GM10266 (cell line): ENCODE measurements around the gene LY9.
A peak's percentile ranks its signal among the peaks of the same experiment; 100 is the strongest.

Experiments
- DNase-seq: peaks from one replicate; pipeline ENCODE4 v3.0.0; 2012; ENCODE audit errors: extremely low spot score
- TF ChIP-seq, protein P1 (sequence below): IDR thresholded peaks from 2 replicates; pipeline ENCODE4 v1.5.1; 2012; ENCODE audit warnings: mild to moderate bottlenecking, low read depth; ENCODE audit not compliant: control insufficient read depth, insufficient read depth; ENCODE audit errors: missing control alignments

The LY9 gene

DNA sequence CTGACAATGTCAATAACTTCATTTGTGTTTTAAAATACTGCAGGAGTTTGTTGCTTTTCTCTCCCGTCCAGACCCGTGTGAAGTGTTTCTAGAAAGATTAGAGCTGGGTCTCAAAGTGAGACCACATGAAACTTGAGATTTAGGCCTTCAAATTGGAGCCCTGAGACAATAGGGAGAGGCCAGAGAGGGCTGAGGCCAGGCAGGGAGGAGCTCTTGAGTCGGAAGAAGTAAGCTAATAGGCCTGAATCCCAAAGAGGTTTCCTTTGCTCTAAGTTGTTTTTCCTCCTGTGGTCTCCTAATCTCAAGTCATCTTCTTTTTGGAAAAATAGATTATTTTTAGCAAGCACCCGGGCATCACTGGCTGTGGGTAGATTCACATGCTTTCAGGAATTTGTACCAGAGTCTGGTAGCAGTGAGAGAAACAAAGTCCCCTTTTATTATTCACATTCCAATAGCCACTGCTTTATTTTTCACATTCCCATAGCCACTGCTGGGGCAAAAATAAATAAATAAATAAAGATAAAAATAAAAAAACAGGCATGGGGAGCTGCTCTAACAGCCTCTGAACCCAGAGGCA lies 41.1 kb downstream of the LY9 start:
- TF ChIP-seq, protein P1, sequence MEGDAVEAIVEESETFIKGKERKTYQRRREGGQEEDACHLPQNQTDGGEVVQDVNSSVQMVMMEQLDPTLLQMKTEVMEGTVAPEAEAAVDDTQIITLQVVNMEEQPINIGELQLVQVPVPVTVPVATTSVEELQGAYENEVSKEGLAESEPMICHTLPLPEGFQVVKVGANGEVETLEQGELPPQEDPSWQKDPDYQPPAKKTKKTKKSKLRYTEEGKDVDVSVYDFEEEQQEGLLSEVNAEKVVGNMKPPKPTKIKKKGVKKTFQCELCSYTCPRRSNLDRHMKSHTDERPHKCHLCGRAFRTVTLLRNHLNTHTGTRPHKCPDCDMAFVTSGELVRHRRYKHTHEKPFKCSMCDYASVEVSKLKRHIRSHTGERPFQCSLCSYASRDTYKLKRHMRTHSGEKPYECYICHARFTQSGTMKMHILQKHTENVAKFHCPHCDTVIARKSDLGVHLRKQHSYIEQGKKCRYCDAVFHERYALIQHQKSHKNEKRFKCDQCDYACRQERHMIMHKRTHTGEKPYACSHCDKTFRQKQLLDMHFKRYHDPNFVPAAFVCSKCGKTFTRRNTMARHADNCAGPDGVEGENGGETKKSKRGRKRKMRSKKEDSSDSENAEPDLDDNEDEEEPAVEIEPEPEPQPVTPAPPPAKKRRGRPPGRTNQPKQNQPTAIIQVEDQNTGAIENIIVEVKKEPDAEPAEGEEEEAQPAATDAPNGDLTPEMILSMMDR: no peak
- no peak for DNase-seq

- TF ChIP-seq, protein P1: peak; percentile 48
- peak; percentile 68 for DNase-seq
These were observed 41.7 kb downstream of the LY9 start for GRCh38 chr1:160837558-160838205.

- no peak for DNase-seq
- TF ChIP-seq, protein P1: no peak
These were observed 42.9 kb downstream of the LY9 start for GRCh38 chr1:160838888-160839287.

GRCh38 chr1:160839746-160840145 lies 43.8 kb downstream of the LY9 start:
- no peak for DNase-seq
- TF ChIP-seq, protein P1: no peak

DNA sequence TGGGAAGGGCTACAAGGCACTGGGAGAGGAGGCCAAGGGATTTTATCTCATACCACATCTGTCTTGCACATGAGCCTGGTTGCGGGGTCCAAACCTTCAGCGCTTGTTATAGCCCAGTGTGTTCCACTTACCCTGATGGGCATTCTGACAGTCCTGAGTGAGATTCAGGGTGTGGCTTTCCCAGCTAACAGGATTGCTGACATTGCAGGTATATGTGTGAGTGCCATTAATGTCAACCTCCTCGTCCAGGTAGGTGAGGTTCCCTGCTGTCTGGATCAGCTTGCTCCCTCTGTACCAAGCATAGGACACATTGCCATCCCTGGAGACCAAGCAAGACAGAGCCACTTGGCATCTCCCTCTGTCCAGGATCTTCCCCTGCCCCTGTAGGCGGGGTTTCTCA lies 45.1 kb downstream of the LY9 start:
- TF ChIP-seq, protein P1: no peak
- DNase-seq: no peak

- TF ChIP-seq, protein P1: no peak
- no peak for DNase-seq
These were observed 48.7 kb downstream of the LY9 start for GRCh38 chr1:160844447-160845232.

GRCh38 chr1:160846281-160846680 lies 50.3 kb downstream of the LY9 start:
- no peak for DNase-seq

More at GRCh38 chr1:160846281-160846680, 50.3 kb downstream of the LY9 start:
- TF ChIP-seq, protein P1: no peak
